Measurements from ENCODE around the gene TCERG1L.

DNA sequence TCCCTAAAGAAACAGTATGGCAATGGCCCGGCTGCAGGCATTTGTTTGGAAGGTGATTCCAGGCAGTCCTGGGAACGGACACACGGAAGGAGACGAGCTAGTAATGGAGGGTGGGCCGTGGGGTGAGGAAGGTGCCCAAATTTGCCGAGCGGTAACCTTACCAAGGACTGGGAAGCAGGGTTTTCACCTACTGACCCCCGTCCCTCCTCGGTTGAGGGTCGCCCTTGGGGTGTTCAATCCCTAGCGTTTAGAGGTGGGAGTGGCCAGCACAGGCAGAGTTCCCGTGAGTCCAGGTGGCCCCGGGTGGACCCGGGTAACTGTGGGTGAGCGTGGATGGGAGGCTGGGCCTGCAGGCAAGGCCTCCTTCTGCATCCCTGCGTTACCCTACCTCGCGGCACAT, 198.8 kb downstream of the TCERG1L start:
- no peak for TF ChIP-seq POLR2AphosphoS5 (IDR thresholded peaks at IDR 0.05; ENCODE audit: low read depth, low read length)
- no peak for TF ChIP-seq POLR2A (IDR thresholded peaks at IDR 0.05; ENCODE audit: low read depth, low read length)
